ENCODE results near the gene TRIM33. TPM values are rescaled to one million over a fixed set of nuclear protein-coding genes. Genes with fewer than 3 reads are reported as not detected.

Gene TRIM33
- polyA plus RNA-seq, 1 donor (not counting 4 experiments of a cell fraction or from before 2014, with no cell fraction given) = 26.4 TPM

DNA sequence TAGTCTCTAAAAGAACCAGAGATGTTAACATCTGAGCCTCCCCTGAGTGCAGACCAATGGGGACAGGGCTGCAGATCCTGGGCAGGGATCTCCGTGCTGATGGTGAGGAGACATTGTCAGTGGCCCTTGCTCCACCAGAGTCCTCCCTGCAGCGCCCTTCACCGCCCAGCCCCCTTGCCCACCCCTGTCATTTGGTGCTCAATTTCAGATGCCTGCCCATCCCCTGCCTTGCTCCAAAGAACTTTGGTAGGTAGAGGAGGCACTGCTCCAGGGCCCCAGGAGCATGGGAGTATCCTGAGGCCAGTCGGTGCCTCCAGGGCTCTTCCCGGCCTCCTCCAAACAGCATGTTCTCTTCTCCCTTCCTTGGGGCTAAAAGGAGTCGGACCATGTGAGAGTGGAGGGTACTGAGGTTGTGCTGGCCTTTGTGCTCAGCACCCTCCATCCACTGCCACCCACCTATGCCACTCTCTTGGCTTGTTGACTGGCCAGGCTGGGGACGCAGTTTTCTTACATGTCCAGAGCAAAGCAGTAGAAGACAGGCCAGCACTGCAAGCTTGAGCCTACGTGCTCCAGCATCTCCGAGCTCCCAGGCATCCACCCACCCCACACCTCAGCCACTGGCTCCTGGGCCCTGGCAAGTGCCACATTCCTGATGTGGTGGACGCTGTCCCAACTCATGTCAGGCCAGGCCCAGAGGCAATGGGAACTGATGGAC, 160.1 kb downstream of the TRIM33 start:
- no peak overlapping the region for H3K27ac ChIP-seq (ENCODE audit: control insufficient read depth, insufficient read depth, low read length)
- H4K20me1 ChIP-seq (ENCODE audit: control insufficient read depth, extremely low read depth, insufficient read depth, low read length) = no peaks in the 10 kb centered on the region
- no peak for FAIRE-seq
- no peak overlapping the region for H3K4me2 ChIP-seq (ENCODE audit: control insufficient read depth, extremely low read depth, insufficient read depth, low read depth, low read length)
- no peak overlapping the region for H2AFZ ChIP-seq (ENCODE audit: control insufficient read depth, low read length)
- no peaks in the 10 kb centered on the region for H3K36me3 ChIP-seq (ENCODE audit: control insufficient read depth in 2 of 2, extremely low read depth in 1 of 2, insufficient read depth in 2 of 2, low read length in 2 of 2)
- H3K4me1 ChIP-seq (ENCODE audit: control insufficient read depth, extremely low read depth, insufficient read depth, low read length) = peaks cover 12% of the 10 kb centered on the region
- no peak for DNase-seq (ENCODE audit: low read depth, low spot score)
- H3K79me2 ChIP-seq (ENCODE audit: control insufficient read depth, insufficient read depth, low read length) = no peaks in the 10 kb centered on the region
- H3K9ac ChIP-seq (ENCODE audit: control insufficient read depth, extremely low read depth, insufficient read depth, low read length) = no peak overlapping the region
- no peaks in the 10 kb centered on the region for H3K27me3 ChIP-seq (ENCODE audit: control insufficient read depth, extremely low read depth, insufficient read depth, low read length)
- TF ChIP-seq EZH2 (IDR thresholded peaks at IDR 0.05; ENCODE audit: low read length) = no peak
- TF ChIP-seq, protein P1, sequence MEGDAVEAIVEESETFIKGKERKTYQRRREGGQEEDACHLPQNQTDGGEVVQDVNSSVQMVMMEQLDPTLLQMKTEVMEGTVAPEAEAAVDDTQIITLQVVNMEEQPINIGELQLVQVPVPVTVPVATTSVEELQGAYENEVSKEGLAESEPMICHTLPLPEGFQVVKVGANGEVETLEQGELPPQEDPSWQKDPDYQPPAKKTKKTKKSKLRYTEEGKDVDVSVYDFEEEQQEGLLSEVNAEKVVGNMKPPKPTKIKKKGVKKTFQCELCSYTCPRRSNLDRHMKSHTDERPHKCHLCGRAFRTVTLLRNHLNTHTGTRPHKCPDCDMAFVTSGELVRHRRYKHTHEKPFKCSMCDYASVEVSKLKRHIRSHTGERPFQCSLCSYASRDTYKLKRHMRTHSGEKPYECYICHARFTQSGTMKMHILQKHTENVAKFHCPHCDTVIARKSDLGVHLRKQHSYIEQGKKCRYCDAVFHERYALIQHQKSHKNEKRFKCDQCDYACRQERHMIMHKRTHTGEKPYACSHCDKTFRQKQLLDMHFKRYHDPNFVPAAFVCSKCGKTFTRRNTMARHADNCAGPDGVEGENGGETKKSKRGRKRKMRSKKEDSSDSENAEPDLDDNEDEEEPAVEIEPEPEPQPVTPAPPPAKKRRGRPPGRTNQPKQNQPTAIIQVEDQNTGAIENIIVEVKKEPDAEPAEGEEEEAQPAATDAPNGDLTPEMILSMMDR (optimal IDR thresholded peaks at IDR 0.05 in 1 of 3, IDR thresholded peaks at IDR 0.05 in 1 of 3, conservative IDR thresholded peaks at IDR 0.05 in 1 of 3; ENCODE audit: extremely low read depth in 1 of 3, insufficient read depth in 2 of 3, low read length in 3 of 3) = no peak
- H3K9me1 ChIP-seq (ENCODE audit: control insufficient read depth, extremely low read depth, insufficient read depth, low read length) = no peaks in the 10 kb centered on the region
- H3K9me3 ChIP-seq (ENCODE audit: control insufficient read depth, low read depth, low read length) = no peaks in the 10 kb centered on the region
- no peak overlapping the region for H3K4me3 ChIP-seq (ENCODE audit: control insufficient read depth in 2 of 3, extremely low read depth in 1 of 3, insufficient read depth in 2 of 3, low read depth in 1 of 3, low read length in 3 of 3)
- dilution Hi-C loops (cut with MboI; ENCODE audit: extremely low pct_ligation_motif_present, low sequenced_read_pairs) = no loop called here

DNA sequence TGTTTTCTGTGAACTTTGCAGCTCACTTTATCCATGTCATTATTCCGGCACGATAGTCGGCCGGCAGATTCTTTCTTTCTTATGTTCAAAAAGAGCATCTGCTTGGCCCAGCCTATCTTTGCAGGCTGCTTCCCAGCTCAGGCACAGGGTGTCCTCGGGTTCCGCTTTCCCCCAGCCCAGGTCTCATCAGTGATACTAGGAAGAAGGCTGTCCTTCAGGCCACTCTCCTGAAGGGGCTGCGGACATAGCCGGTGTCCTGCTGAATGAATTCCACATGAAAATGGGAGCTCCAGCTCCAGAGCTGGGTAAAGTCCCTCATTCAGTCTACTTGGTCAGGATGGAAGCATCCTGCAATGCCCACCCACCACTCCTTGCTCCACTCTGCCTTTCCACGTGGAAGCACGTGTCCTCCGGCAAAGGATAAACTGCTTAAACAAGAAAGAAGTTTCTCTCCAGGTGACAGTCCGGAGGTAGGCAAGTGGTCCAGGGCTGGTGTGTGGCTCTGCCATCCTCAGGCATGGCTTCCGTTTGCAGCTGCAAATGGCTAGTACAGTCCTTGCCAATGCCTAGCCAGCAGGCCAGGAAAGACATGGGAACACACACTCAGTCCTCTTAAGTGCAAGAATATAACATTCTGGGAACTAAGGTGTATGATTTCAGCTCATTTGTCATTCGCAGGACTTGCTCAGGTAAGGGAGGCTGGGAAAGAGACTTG, 161.0 kb downstream of the TRIM33 start:
- H4K20me1 ChIP-seq (ENCODE audit: control insufficient read depth, extremely low read depth, insufficient read depth, low read length) = no peaks in the 10 kb centered on the region
- H3K4me2 ChIP-seq (ENCODE audit: control insufficient read depth, extremely low read depth, insufficient read depth, low read depth, low read length) = no peak overlapping the region
- H2AFZ ChIP-seq (ENCODE audit: control insufficient read depth, low read length) = no peak overlapping the region
- DNase-seq (ENCODE audit: low read depth, low spot score) (no peak), FAIRE-seq (no peak)
- H3K27me3 ChIP-seq (ENCODE audit: control insufficient read depth, extremely low read depth, insufficient read depth, low read length) = no peaks in the 10 kb centered on the region
- H3K9me1 ChIP-seq (ENCODE audit: control insufficient read depth, extremely low read depth, insufficient read depth, low read length) = no peaks in the 10 kb centered on the region
- no peaks in the 10 kb centered on the region for H3K79me2 ChIP-seq (ENCODE audit: control insufficient read depth, insufficient read depth, low read length)
- no peaks in the 10 kb centered on the region for H3K9me3 ChIP-seq (ENCODE audit: control insufficient read depth, low read depth, low read length)
- no peak for TF ChIP-seq EZH2 (IDR thresholded peaks at IDR 0.05; ENCODE audit: low read length)
- TF ChIP-seq, protein P1 (optimal IDR thresholded peaks at IDR 0.05 in 1 of 3, IDR thresholded peaks at IDR 0.05 in 1 of 3, conservative IDR thresholded peaks at IDR 0.05 in 1 of 3; ENCODE audit: extremely low read depth in 1 of 3, insufficient read depth in 2 of 3, low read length in 3 of 3) = no peak
- peaks cover 12% of the 10 kb centered on the region for H3K4me1 ChIP-seq (ENCODE audit: control insufficient read depth, extremely low read depth, insufficient read depth, low read length)
- no peaks in the 10 kb centered on the region for H3K36me3 ChIP-seq (ENCODE audit: control insufficient read depth in 2 of 2, extremely low read depth in 1 of 2, insufficient read depth in 2 of 2, low read length in 2 of 2)
- H3K27ac ChIP-seq (ENCODE audit: control insufficient read depth, insufficient read depth, low read length) = no peak overlapping the region
- dilution Hi-C loops (cut with MboI; ENCODE audit: extremely low pct_ligation_motif_present, low sequenced_read_pairs) = no loop called here
- no peak overlapping the region for H3K9ac ChIP-seq (ENCODE audit: control insufficient read depth, extremely low read depth, insufficient read depth, low read length)
- no peak overlapping the region for H3K4me3 ChIP-seq (ENCODE audit: control insufficient read depth in 2 of 3, extremely low read depth in 1 of 3, insufficient read depth in 2 of 3, low read depth in 1 of 3, low read length in 3 of 3)
